PC-3 (cell line): ENCODE data around the gene DLGAP1. TPM values are rescaled to one million over a fixed set of nuclear protein-coding genes. Genes with fewer than 3 reads are reported as not detected.

Experiments used
- ATAC-seq: fragments of 200-7000 bp; cut with Tn5 transposase; 2 replicates; pipeline ENCODE4 v1.9.1; 2020; ENCODE audit warnings: mild to moderate bottlenecking, moderate library complexity
- BruUV-seq: library from RNA; stranded (reverse); fragments of 400-500 nt; replicated peaks from 2 replicates; lab custom pipeline; 2021; lab: Mats Ljungman, UMichigan
- CTCF ChIA-PET: fragments of 300-600 bp; sonication (Branson Sonifier 250); formaldehyde crosslinking; loops from one replicate; lab custom pipeline; 2022; ENCODE audit warnings: antibody characterized with exemption; lab: Charles Lee
- POLR2A ChIA-PET: fragments of 300-600 bp; sonication (Branson Sonifier 250); formaldehyde crosslinking; loops from one replicate; lab custom pipeline; 2022; ENCODE audit warnings: antibody characterized with exemption; ENCODE audit not compliant: unreplicated experiment; lab: Charles Lee
- DNase-seq: peaks from one replicate; pipeline ENCODE4 v3.0.0-alpha.2; 2015
- H2AFZ ChIP-seq: fragments of 300-600 bp; sonication (generic); 2 replicates; pipeline ENCODE4 v1.6.0; 2016; ENCODE audit warnings: antibody characterized with exemption, low read length
- H3F3A ChIP-seq: fragments of 300-600 bp; sonication (generic); one replicate; pipeline ENCODE4 v1.6.0; 2017; ENCODE audit warnings: antibody characterized with exemption, low read length, control low read depth, mild to moderate bottlenecking; ENCODE audit not compliant: unreplicated experiment
- H3K27ac ChIP-seq: fragments of 300-600 bp; sonication (generic); 2 replicates; pipeline ENCODE4 v1.5.1; 2016; ENCODE audit warnings: mild to moderate bottlenecking, low read length
- H3K27me3 ChIP-seq: fragments of 300-600 bp; sonication (generic); 2 replicates; pipeline ENCODE4 v1.6.1; 2016; ENCODE audit warnings: low read length, mixed read lengths
- H3K36me3 ChIP-seq: fragments of 300-600 bp; sonication (generic); 2 replicates; pipeline ENCODE4 v1.6.1; 2016; ENCODE audit warnings: low read depth, mixed run types, low read length, mixed read lengths
- H3K4me1 ChIP-seq: fragments of 300-600 bp; sonication (generic); 2 replicates; pipeline ENCODE4 v1.5.1; 2016; ENCODE audit warnings: low read length; ENCODE audit not compliant: insufficient read depth
- H3K4me2 ChIP-seq: fragments of 300-600 bp; sonication (generic); 2 replicates; pipeline ENCODE4 v1.6.0; 2016; ENCODE audit warnings: low read length
- H3K4me3 ChIP-seq: fragments of 300-600 bp; sonication (generic); 2 replicates; pipeline ENCODE4 v1.5.1; 2016; ENCODE audit warnings: mild to moderate bottlenecking, low read length, mixed read lengths
- H3K79me2 ChIP-seq: fragments of 300-600 bp; sonication (generic); 2 replicates; pipeline ENCODE4 v1.6.1; 2017; ENCODE audit warnings: low read length, mixed read lengths
- H3K9ac ChIP-seq: fragments of 300-600 bp; sonication (generic); 2 replicates; pipeline ENCODE4 v1.6.0; 2016; ENCODE audit warnings: mild to moderate bottlenecking, low read length
- H3K9me2 ChIP-seq: fragments of 300-600 bp; sonication (generic); replicated peaks from 2 replicates; pipeline ENCODE4 v1.6.1; 2016; ENCODE audit warnings: mixed run types, low read length, mixed read lengths
- H3K9me3 ChIP-seq: fragments of 300-600 bp; sonication (generic); 2 replicates; pipeline ENCODE4 v1.6.1; 2016; ENCODE audit warnings: low read length, mixed read lengths
- H4K20me1 ChIP-seq: fragments of 300-600 bp; sonication (generic); 2 replicates; pipeline ENCODE4 v1.6.1; 2016; ENCODE audit warnings: low read length, mixed read lengths
- CTCF ChIP-seq: fragments of 300-600 bp; sonication (generic); conservative IDR thresholded peaks from 2 replicates; pipeline ENCODE4 v1.5.1; 2017; ENCODE audit warnings: antibody characterized with exemption, low read depth, mild to moderate bottlenecking, low read length
- EZH2 ChIP-seq: fragments of 300-600 bp; sonication (generic); IDR thresholded peaks from one replicate; pipeline ENCODE4 v1.6.1; 2017; ENCODE audit warnings: antibody characterized with exemption, mild to moderate bottlenecking, low read length; ENCODE audit not compliant: unreplicated experiment
- EZH2phosphoT487 ChIP-seq: fragments of 300-600 bp; sonication (generic); IDR thresholded peaks from 2 replicates; pipeline ENCODE4 v1.6.1; 2018; ENCODE audit warnings: mild to moderate bottlenecking, antibody characterized with exemption, low read length, borderline replicate concordance
- intact Hi-C: fragments of 100-400 bp; cut with micrococcal nuclease; formaldehyde crosslinking; loops from 2 replicates; pipeline ENCODE4 v1.9.0; 2023
- total RNA-seq: library from RNA; depleted of rRNA; stranded (reverse); fragments of >200 nt; gene quantifications from 2 replicates; pipeline ENCODE4 v1.2.3, GENCODE V29; 2014

DLGAP1 gene
- total RNA-seq, 1 experiment from 2014 or later, result not detected

- Histone ChIP-seq H3K9ac (peak overlapping the region; percentile 85), H3K9me3 (no peaks in the 10 kb centered on the region), H4K20me1 (no peaks in the 10 kb centered on the region), H3K36me3 (no peaks in the 10 kb centered on the region), H3F3A (peaks cover 4% of the 10 kb centered on the region), H3K79me2 (peaks cover 14% of the 10 kb centered on the region; the same call in 1 of the 2 replicates), H3K27me3 (no peaks in the 10 kb centered on the region), H3K4me2 (peak overlapping the region; percentile 84), H2AFZ (peak overlapping the region; percentile 59), H3K9me2 (no peaks in the 10 kb centered on the region), H3K4me1 (peaks cover 45% of the 10 kb centered on the region), H3K27ac (peak overlapping the region; percentile 99), H3K4me3 (peak overlapping the region; percentile 60)
- ChIA-PET CTCF (no interaction called here), POLR2A (interaction anchor here (2.3 kb wide), 1 partner anchor 144 kb away, joined by 16 read pairs; no protein-coding TSS in a partner anchor)
- intact Hi-C loops, result no loop called here
- ATAC-seq (no peak), DNase-seq (no peak)
- TF ChIP-seq EZH2, result no peak
- no peak for TF ChIP-seq EZH2phosphoT487
- BruUV-seq, result no TSS peak
Measured at GRCh38 chr18:3592864-3593263, 862.2 kb downstream of the DLGAP1 start.

DNA sequence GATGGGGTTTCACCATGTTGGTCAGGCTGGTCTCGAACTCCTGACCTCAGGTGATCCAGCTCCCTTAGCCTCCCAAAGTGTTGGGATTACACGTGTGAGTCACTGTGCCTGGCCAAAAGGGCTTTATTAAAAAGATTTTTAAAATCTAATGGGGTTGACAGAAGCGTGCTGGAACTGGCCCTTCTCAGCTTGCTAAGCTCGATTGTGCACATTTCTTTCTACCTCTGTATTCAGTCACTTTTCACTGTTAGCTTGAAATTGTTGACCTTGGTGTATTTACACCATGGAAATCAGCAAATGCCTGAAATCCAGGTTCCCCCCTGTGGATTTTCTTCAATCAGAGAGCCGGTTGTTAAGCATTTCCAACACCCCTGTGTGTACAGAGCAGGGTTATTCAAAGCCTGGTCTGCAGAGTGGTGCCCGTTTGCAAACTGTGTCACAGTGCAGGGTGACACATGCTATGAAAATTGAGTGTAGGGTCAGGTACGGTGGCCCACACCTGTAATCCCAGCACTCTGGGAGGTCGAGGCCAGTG lies 864.9 kb downstream of the DLGAP1 start:
- POLR2A ChIA-PET, result no interaction called here
- peaks cover 26% of the 10 kb centered on the region for H3K4me1 ChIP-seq
- CTCF ChIA-PET, result no interaction called here

More for the DNA sequence above, 864.9 kb downstream of the DLGAP1 start:
- no TSS peak for BruUV-seq
- Histone ChIP-seq H3K9ac (no peak overlapping the region), H3K4me3 (no peak overlapping the region), H3K27ac (no peak overlapping the region), H3K9me3 (no peaks in the 10 kb centered on the region), H3K9me2 (no peaks in the 10 kb centered on the region), H3K36me3 (no peaks in the 10 kb centered on the region), H3K79me2 (no peaks in the 10 kb centered on the region; the same call in 1 of the 2 replicates), H3K4me2 (no peak overlapping the region), H2AFZ (no peak overlapping the region), H3F3A (peaks cover 3% of the 10 kb centered on the region), H4K20me1 (no peaks in the 10 kb centered on the region), H3K27me3 (no peaks in the 10 kb centered on the region)
- ATAC-seq, result no peak
- TF ChIP-seq EZH2 (no peak), EZH2phosphoT487 (no peak), CTCF (no peak)
- intact Hi-C loops, result no loop called here
- DNase-seq, result no peak
